ENCODE measurements around the gene FBXO21. TPM values are rescaled to one million over a fixed set of nuclear protein-coding genes. Genes with fewer than 3 reads are reported as not detected.
"Not testable (repeated sequence)": the region's sequence is repeated elsewhere in the genome, so short reads cannot be mapped to it uniquely, and the experiment has no call there.

The FBXO21 gene
- polyA plus RNA-seq, 1 donor (not counting 4 experiments of a cell fraction or from before 2014, with no cell fraction given) = 21.9 TPM

DNA sequence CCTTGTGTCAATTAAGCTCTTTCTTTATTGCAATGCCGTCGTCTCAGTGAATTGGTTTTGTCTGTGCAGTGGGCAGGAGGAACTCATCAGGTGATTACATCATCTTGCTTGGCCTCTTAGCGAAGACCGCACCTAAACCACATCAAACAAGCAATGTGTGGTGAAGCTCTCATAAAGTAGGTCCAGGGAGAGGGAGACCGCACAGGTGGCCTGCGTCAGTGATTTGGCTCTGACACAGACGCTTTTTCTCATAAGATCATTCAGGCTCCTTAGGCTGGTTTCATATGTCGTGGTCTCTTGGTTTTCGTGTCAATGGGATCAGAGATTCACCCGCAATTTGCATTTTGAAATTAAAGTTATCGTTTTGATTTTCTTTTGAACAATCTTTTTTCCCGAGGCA, 84.4 kb downstream of the FBXO21 start:
- no peak for TF ChIP-seq EZH2 (IDR thresholded peaks at IDR 0.05; ENCODE audit: low read length)
- TF ChIP-seq, protein P1, sequence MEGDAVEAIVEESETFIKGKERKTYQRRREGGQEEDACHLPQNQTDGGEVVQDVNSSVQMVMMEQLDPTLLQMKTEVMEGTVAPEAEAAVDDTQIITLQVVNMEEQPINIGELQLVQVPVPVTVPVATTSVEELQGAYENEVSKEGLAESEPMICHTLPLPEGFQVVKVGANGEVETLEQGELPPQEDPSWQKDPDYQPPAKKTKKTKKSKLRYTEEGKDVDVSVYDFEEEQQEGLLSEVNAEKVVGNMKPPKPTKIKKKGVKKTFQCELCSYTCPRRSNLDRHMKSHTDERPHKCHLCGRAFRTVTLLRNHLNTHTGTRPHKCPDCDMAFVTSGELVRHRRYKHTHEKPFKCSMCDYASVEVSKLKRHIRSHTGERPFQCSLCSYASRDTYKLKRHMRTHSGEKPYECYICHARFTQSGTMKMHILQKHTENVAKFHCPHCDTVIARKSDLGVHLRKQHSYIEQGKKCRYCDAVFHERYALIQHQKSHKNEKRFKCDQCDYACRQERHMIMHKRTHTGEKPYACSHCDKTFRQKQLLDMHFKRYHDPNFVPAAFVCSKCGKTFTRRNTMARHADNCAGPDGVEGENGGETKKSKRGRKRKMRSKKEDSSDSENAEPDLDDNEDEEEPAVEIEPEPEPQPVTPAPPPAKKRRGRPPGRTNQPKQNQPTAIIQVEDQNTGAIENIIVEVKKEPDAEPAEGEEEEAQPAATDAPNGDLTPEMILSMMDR (optimal IDR thresholded peaks at IDR 0.05 in 1 of 3, IDR thresholded peaks at IDR 0.05 in 1 of 3, conservative IDR thresholded peaks at IDR 0.05 in 1 of 3; ENCODE audit: extremely low read depth in 1 of 3, insufficient read depth in 2 of 3, low read length in 3 of 3) = no peak
- H3K9ac ChIP-seq (ENCODE audit: control insufficient read depth, extremely low read depth, insufficient read depth, low read length) = no peak overlapping the region
- H3K9me1 ChIP-seq (ENCODE audit: control insufficient read depth, extremely low read depth, insufficient read depth, low read length) = no peaks in the 10 kb centered on the region
- no peaks in the 10 kb centered on the region for H3K79me2 ChIP-seq (ENCODE audit: control insufficient read depth, insufficient read depth, low read length)
- dilution Hi-C loops (cut with MboI; ENCODE audit: extremely low pct_ligation_motif_present, low sequenced_read_pairs) = no loop called here
- no peak overlapping the region for H3K4me2 ChIP-seq (ENCODE audit: control insufficient read depth, extremely low read depth, insufficient read depth, low read depth, low read length)
- DNase-seq (ENCODE audit: low read depth, low spot score) (no peak), FAIRE-seq (no peak)
- peaks cover 24% of the 10 kb centered on the region for H3K27me3 ChIP-seq (ENCODE audit: control insufficient read depth, extremely low read depth, insufficient read depth, low read length)
- H3K4me3 ChIP-seq (ENCODE audit: control insufficient read depth in 2 of 3, extremely low read depth in 1 of 3, insufficient read depth in 2 of 3, low read depth in 1 of 3, low read length in 3 of 3) = no peak overlapping the region
- H4K20me1 ChIP-seq (ENCODE audit: control insufficient read depth, extremely low read depth, insufficient read depth, low read length) = no peaks in the 10 kb centered on the region
- no peaks in the 10 kb centered on the region for H3K9me3 ChIP-seq (ENCODE audit: control insufficient read depth, low read depth, low read length)
- no peaks in the 10 kb centered on the region for H3K36me3 ChIP-seq (ENCODE audit: control insufficient read depth in 2 of 2, extremely low read depth in 1 of 2, insufficient read depth in 2 of 2, low read length in 2 of 2)
- no peak overlapping the region for H2AFZ ChIP-seq (ENCODE audit: control insufficient read depth, low read length)
- H3K4me1 ChIP-seq (ENCODE audit: control insufficient read depth, extremely low read depth, insufficient read depth, low read length) = no peaks in the 10 kb centered on the region
- H3K27ac ChIP-seq (ENCODE audit: control insufficient read depth, insufficient read depth, low read length) = no peak overlapping the region

DNA sequence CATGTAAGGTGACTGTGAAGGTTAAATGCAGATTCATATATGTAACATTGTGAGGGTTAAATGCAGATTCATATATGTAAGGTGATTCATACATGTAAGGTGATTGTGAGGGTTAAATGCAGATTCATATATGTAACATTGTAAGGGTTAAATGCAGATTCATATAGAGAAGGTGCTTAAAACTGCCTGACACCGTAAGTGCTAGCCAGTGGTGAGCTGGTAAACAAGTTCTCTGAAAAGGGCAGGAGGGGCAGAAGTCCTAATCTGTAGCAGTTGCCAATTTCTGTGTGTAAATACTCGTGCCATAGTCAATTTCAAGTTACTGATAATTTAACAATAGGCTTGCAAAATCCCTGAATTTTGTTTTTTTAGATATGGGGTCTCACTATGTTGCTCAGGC, 86.3 kb downstream of the FBXO21 start:
- H3K4me1 ChIP-seq (ENCODE audit: control insufficient read depth, extremely low read depth, insufficient read depth, low read length); H2AFZ ChIP-seq (ENCODE audit: control insufficient read depth, low read length); H3K4me2 ChIP-seq (ENCODE audit: control insufficient read depth, extremely low read depth, insufficient read depth, low read depth, low read length); H4K20me1 ChIP-seq (ENCODE audit: control insufficient read depth, extremely low read depth, insufficient read depth, low read length); H3K9me3 ChIP-seq (ENCODE audit: control insufficient read depth, low read depth, low read length); H3K4me3 ChIP-seq (ENCODE audit: control insufficient read depth in 2 of 3, extremely low read depth in 1 of 3, insufficient read depth in 2 of 3, low read depth in 1 of 3, low read length in 3 of 3); H3K9ac ChIP-seq (ENCODE audit: control insufficient read depth, extremely low read depth, insufficient read depth, low read length); H3K9me1 ChIP-seq (ENCODE audit: control insufficient read depth, extremely low read depth, insufficient read depth, low read length); DNase-seq (ENCODE audit: low read depth, low spot score); dilution Hi-C loops (cut with MboI; ENCODE audit: extremely low pct_ligation_motif_present, low sequenced_read_pairs); H3K27ac ChIP-seq (ENCODE audit: control insufficient read depth, insufficient read depth, low read length); H3K36me3 ChIP-seq (ENCODE audit: control insufficient read depth in 2 of 2, extremely low read depth in 1 of 2, insufficient read depth in 2 of 2, low read length in 2 of 2); H3K79me2 ChIP-seq (ENCODE audit: control insufficient read depth, insufficient read depth, low read length); FAIRE-seq: not testable (repeated sequence)
- H3K27me3 ChIP-seq (ENCODE audit: control insufficient read depth, extremely low read depth, insufficient read depth, low read length) = peaks cover 35% of the 10 kb centered on the region

DNA sequence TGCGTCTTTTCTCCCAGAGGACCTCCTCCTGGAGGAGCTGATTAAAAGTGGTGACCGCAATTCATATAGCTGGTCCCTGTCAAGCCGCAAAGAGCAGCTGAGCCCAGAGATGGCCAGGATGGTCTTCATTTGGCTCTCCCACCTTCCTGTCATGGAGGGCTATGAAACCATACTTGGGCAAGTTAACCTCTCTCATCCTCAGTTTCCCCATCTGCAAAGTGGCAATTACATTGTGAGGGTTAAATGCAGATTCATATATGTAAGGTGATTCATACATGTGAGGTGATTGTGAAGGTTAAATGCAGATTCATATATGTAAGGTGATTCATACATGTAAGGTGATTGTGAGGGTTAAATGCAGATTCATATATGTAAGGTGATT, 87.5 kb downstream of the FBXO21 start:
- H4K20me1 ChIP-seq (ENCODE audit: control insufficient read depth, extremely low read depth, insufficient read depth, low read length) = no peaks in the 10 kb centered on the region
- H3K36me3 ChIP-seq (ENCODE audit: control insufficient read depth in 2 of 2, extremely low read depth in 1 of 2, insufficient read depth in 2 of 2, low read length in 2 of 2) = no peaks in the 10 kb centered on the region
- H2AFZ ChIP-seq (ENCODE audit: control insufficient read depth, low read length) = no peak overlapping the region
- H3K27ac ChIP-seq (ENCODE audit: control insufficient read depth, insufficient read depth, low read length) = no peak overlapping the region
- no peaks in the 10 kb centered on the region for H3K79me2 ChIP-seq (ENCODE audit: control insufficient read depth, insufficient read depth, low read length)
- H3K9ac ChIP-seq (ENCODE audit: control insufficient read depth, extremely low read depth, insufficient read depth, low read length) = no peak overlapping the region
- no peak overlapping the region for H3K4me3 ChIP-seq (ENCODE audit: control insufficient read depth in 2 of 3, extremely low read depth in 1 of 3, insufficient read depth in 2 of 3, low read depth in 1 of 3, low read length in 3 of 3)
- FAIRE-seq = no peak
- dilution Hi-C loops (cut with MboI; ENCODE audit: extremely low pct_ligation_motif_present, low sequenced_read_pairs) = no loop called here
- DNase-seq (ENCODE audit: low read depth, low spot score) = no peak
- H3K4me1 ChIP-seq (ENCODE audit: control insufficient read depth, extremely low read depth, insufficient read depth, low read length) = no peaks in the 10 kb centered on the region
- no peak overlapping the region for H3K4me2 ChIP-seq (ENCODE audit: control insufficient read depth, extremely low read depth, insufficient read depth, low read depth, low read length)
- H3K27me3 ChIP-seq (ENCODE audit: control insufficient read depth, extremely low read depth, insufficient read depth, low read length) = peaks cover 47% of the 10 kb centered on the region
- H3K9me3 ChIP-seq (ENCODE audit: control insufficient read depth, low read depth, low read length) = no peaks in the 10 kb centered on the region
- no peaks in the 10 kb centered on the region for H3K9me1 ChIP-seq (ENCODE audit: control insufficient read depth, extremely low read depth, insufficient read depth, low read length)
- TF ChIP-seq EZH2 (IDR thresholded peaks at IDR 0.05; ENCODE audit: low read length) = no peak
- TF ChIP-seq, protein P1 (optimal IDR thresholded peaks at IDR 0.05 in 1 of 3, IDR thresholded peaks at IDR 0.05 in 1 of 3, conservative IDR thresholded peaks at IDR 0.05 in 1 of 3; ENCODE audit: extremely low read depth in 1 of 3, insufficient read depth in 2 of 3, low read length in 3 of 3) = no peak
